Neuronal stem cell (in vitro differentiated cells): ENCODE data around the gene MID1.

ENCODE experiments used
- DNase-seq: peaks from one replicate; pipeline ENCODE4 v3.0.0-alpha.2; 2013; ENCODE audit warnings: low spot score
- H2AFZ ChIP-seq: one replicate; pipeline ENCODE4 v1.6.1; 2013; ENCODE audit warnings: mild to moderate bottlenecking, low read length, inconsistent platforms
- H2AK5ac ChIP-seq: 2 replicates; pipeline ENCODE4 v1.6.1; 2013; ENCODE audit warnings: low read depth, mild to moderate bottlenecking, inconsistent platforms, low read length, moderate library complexity, mixed read lengths
- H2BK120ac ChIP-seq: 2 replicates; pipeline ENCODE4 v1.6.1; 2013; ENCODE audit warnings: low read depth, mild to moderate bottlenecking, inconsistent platforms, low read length, moderate library complexity, mixed read lengths
- H2BK12ac ChIP-seq: one replicate; pipeline ENCODE4 v1.6.1; 2013; ENCODE audit warnings: low read length, inconsistent platforms
- H2BK15ac ChIP-seq: 2 replicates; pipeline ENCODE4 v1.6.1; 2013; ENCODE audit warnings: mild to moderate bottlenecking, low read length, inconsistent platforms, mixed read lengths
- H2BK5ac ChIP-seq: one replicate; pipeline ENCODE4 v1.6.1; 2013; ENCODE audit warnings: inconsistent platforms, mild to moderate bottlenecking, low read length, moderate library complexity
- H3K14ac ChIP-seq: one replicate; pipeline ENCODE4 v1.6.1; 2013; ENCODE audit warnings: low read length, inconsistent platforms
- H3K18ac ChIP-seq: 2 replicates; pipeline ENCODE4 v1.6.1; 2013; ENCODE audit warnings: low read length, inconsistent platforms
- H3K23ac ChIP-seq: 2 replicates; pipeline ENCODE4 v1.6.1; 2013; ENCODE audit warnings: low read depth, mild to moderate bottlenecking, mixed read lengths, low read length, inconsistent platforms; ENCODE audit not compliant: poor library complexity
- H3K27ac ChIP-seq: replicated peaks from 3 replicates; pipeline ENCODE4 v1.5.1; 2013; ENCODE audit warnings: low read length, inconsistent platforms
- H3K27me3 ChIP-seq, 3 experiments: 2 replicates each; pipeline ENCODE4 v1.6.1; 2013; ENCODE audit warnings: low read length in 3 of 3, mild to moderate bottlenecking in 2 of 3, inconsistent platforms in 1 of 3, low read depth in 1 of 3, mixed read lengths in 1 of 3, moderate library complexity in 1 of 3; ENCODE audit not compliant: control insufficient read depth in 3 of 3, insufficient read depth in 3 of 3
- H3K36me3 ChIP-seq, 2 donors: replicated peaks in 1 of 2; 2 replicates each; pipeline ENCODE4 v1.6.1; 2013; ENCODE audit warnings: low read length in 2 of 2; ENCODE audit not compliant: control insufficient read depth in 2 of 2, insufficient read depth in 2 of 2
- H3K4ac ChIP-seq: 2 replicates; pipeline ENCODE4 v1.6.1; 2013; ENCODE audit warnings: inconsistent platforms, mild to moderate bottlenecking, low read length, moderate library complexity
- H3K4me1 ChIP-seq, 2 donors: 1 replicate in 1 of 2; 2 replicates in 1 of 2; pipeline ENCODE4 v1.6.1; 2013; ENCODE audit warnings: low read length in 2 of 2, low read depth in 1 of 2; ENCODE audit not compliant: control insufficient read depth in 2 of 2, insufficient read depth in 1 of 2
- H3K4me2 ChIP-seq: one replicate; pipeline ENCODE4 v1.6.1; 2013; ENCODE audit warnings: mild to moderate bottlenecking, low read length, inconsistent platforms; ENCODE audit not compliant: insufficient read depth, poor library complexity, severe bottlenecking
- H3K4me3 ChIP-seq, 2 donors: 2 replicates each; pipeline ENCODE4 v1.5.1; 2013; ENCODE audit warnings: low read length in 2 of 2, mild to moderate bottlenecking in 2 of 2, inconsistent platforms in 1 of 2, moderate library complexity in 1 of 2
- H3K79me1 ChIP-seq: one replicate; pipeline ENCODE4 v1.6.1; 2013; ENCODE audit warnings: low read depth, mild to moderate bottlenecking, inconsistent platforms, low read length, moderate library complexity
- H3K9ac ChIP-seq: one replicate; pipeline ENCODE4 v1.6.1; 2013; ENCODE audit warnings: mild to moderate bottlenecking, low read depth, low read length, inconsistent platforms; ENCODE audit not compliant: poor library complexity
- H3K9me3 ChIP-seq, 2 donors: replicated peaks in 1 of 2; 2 replicates each; pipeline versions ENCODE3 to v1.6.1; 2013; ENCODE audit warnings: low read length in 2 of 2, mild to moderate bottlenecking in 2 of 2, inconsistent platforms in 1 of 2, low read depth in 1 of 2, mixed read lengths in 1 of 2, moderate library complexity in 1 of 2; ENCODE audit not compliant: control insufficient read depth in 2 of 2, insufficient read depth in 1 of 2
- H4K8ac ChIP-seq: one replicate; pipeline ENCODE4 v1.6.1; 2013; ENCODE audit warnings: low read depth, mild to moderate bottlenecking, inconsistent platforms, low read length, moderate library complexity
- H4K91ac ChIP-seq: one replicate; pipeline ENCODE4 v1.6.1; 2013; ENCODE audit warnings: low read length, low read depth, mild to moderate bottlenecking, inconsistent platforms; ENCODE audit not compliant: poor library complexity
- WGBS, 2 donors: extraction: QIAGEN DNeasy Blood & Tissue Kit; methylation state at CpG; one replicate each; pipeline ENCODE4 v1.1.7; 2013; ENCODE audit warnings: missing lambda C conversion rate in 2 of 2, mixed read lengths in 1 of 2; ENCODE audit not compliant: insufficient read length in 2 of 2, insufficient replicate concordance in 1 of 2; ENCODE audit errors: extremely low coverage in 2 of 2; 5-methylcytosine and 5-hydroxymethylcytosine counted together

MID1 gene

GRCh38 chrX:10518073-10518472 is 102.3 kb downstream of the MID1 start:
- Histone ChIP-seq H4K91ac (no peak overlapping the region), H3K4me2 (no peak overlapping the region), H3K23ac (no peak overlapping the region), H3K36me3 (peaks cover 0 to 46% of the 10 kb centered on the region in 2 donors), H2BK120ac (no peak overlapping the region), H2AK5ac (no peak overlapping the region), H3K27me3 (no peaks in the 10 kb centered on the region), H4K8ac (no peak overlapping the region), H3K79me1 (no peaks in the 10 kb centered on the region), H3K9ac (no peak overlapping the region), H3K4me3 (no peak overlapping the region), H3K4me1 (no peaks in the 10 kb centered on the region), H3K9me3 (no peaks in the 10 kb centered on the region), H2BK15ac (no peak overlapping the region), H3K14ac (no peak overlapping the region), H3K4ac (no peak overlapping the region), H3K18ac (no peak overlapping the region), H2BK5ac (no peak overlapping the region), H3K27ac (no peak overlapping the region), H2BK12ac (no peak overlapping the region), H2AFZ (no peak overlapping the region)
- DNase-seq = no peak
- WGBS, 2 donors = no CpG with 5 or more reads among the region's 2 CpGs

GRCh38 chrX:10516781-10517322 is 103.5 kb downstream of the MID1 start:
- H2AFZ ChIP-seq = no peak overlapping the region
- H3K9ac ChIP-seq = no peak overlapping the region
- peaks cover 0 to 40% of the 10 kb centered on the region in 2 donors for H3K36me3 ChIP-seq
- no peaks in the 10 kb centered on the region for H3K27me3 ChIP-seq
- no peak overlapping the region for H2BK12ac ChIP-seq
- H2AK5ac ChIP-seq = no peak overlapping the region
- H3K79me1 ChIP-seq = no peaks in the 10 kb centered on the region
- H4K8ac ChIP-seq = no peak overlapping the region
- no peaks in the 10 kb centered on the region for H3K4me1 ChIP-seq
- H3K14ac ChIP-seq = no peak overlapping the region
- H3K9me3 ChIP-seq = no peaks in the 10 kb centered on the region
- no peak overlapping the region for H3K4ac ChIP-seq
- no peak overlapping the region for H3K18ac ChIP-seq
- no CpG with 5 or more reads among the region's 5 CpGs for WGBS, 2 donors
- no peak for DNase-seq
- no peak overlapping the region for H3K4me3 ChIP-seq
- H3K4me2 ChIP-seq = no peak overlapping the region
- no peak overlapping the region for H2BK5ac ChIP-seq
- H3K23ac ChIP-seq = no peak overlapping the region
- H2BK15ac ChIP-seq = no peak overlapping the region
- H3K27ac ChIP-seq = no peak overlapping the region
- no peak overlapping the region for H4K91ac ChIP-seq
- H2BK120ac ChIP-seq = no peak overlapping the region

- no peak overlapping the region for H3K4ac ChIP-seq
- no peak overlapping the region for H2BK5ac ChIP-seq
- peaks cover 0 to 25% of the 10 kb centered on the region in 2 donors for H3K36me3 ChIP-seq
- no peaks in the 10 kb centered on the region for H3K27me3 ChIP-seq
- H3K23ac ChIP-seq = no peak overlapping the region
- no peaks in the 10 kb centered on the region for H3K9me3 ChIP-seq
- H2BK15ac ChIP-seq = no peak overlapping the region
- no CpG with 5 or more reads among the region's 6 CpGs for WGBS, 2 donors
- no peak overlapping the region for H3K4me3 ChIP-seq
- H2AFZ ChIP-seq = no peak overlapping the region
- H3K27ac ChIP-seq = no peak overlapping the region
- no peak overlapping the region for H3K4me2 ChIP-seq
- H2BK120ac ChIP-seq = no peak overlapping the region
- no peak overlapping the region for H2BK12ac ChIP-seq
- no peaks in the 10 kb centered on the region for H3K79me1 ChIP-seq
- H3K14ac ChIP-seq = no peak overlapping the region
- no peak overlapping the region for H4K91ac ChIP-seq
- no peak overlapping the region for H4K8ac ChIP-seq
- no peak overlapping the region for H2AK5ac ChIP-seq
- no peak overlapping the region for H3K9ac ChIP-seq
- H3K18ac ChIP-seq = no peak overlapping the region
- DNase-seq = no peak
- H3K4me1 ChIP-seq = no peaks in the 10 kb centered on the region
Observed at GRCh38 chrX:10514891-10515290, 105.5 kb downstream of the MID1 start.

GRCh38 chrX:10513974-10514373 is 106.4 kb downstream of the MID1 start:
- no CpG with 5 or more reads among the region's 2 CpGs for WGBS, 2 donors
- Histone ChIP-seq H3K9ac (no peak overlapping the region), H3K4me3 (no peak overlapping the region)

More at GRCh38 chrX:10513974-10514373, 106.4 kb downstream of the MID1 start:
- DNase-seq = no peak
- Histone ChIP-seq H3K79me1 (no peaks in the 10 kb centered on the region), H3K4ac (no peak overlapping the region), H2AK5ac (no peak overlapping the region), H2BK5ac (no peak overlapping the region), H3K4me2 (no peak overlapping the region), H4K91ac (no peak overlapping the region), H3K14ac (no peak overlapping the region), H3K9me3 (no peaks in the 10 kb centered on the region), H3K18ac (no peak overlapping the region), H2BK120ac (no peak overlapping the region), H4K8ac (no peak overlapping the region), H2BK15ac (no peak overlapping the region), H3K4me1 (peaks cover 0 to 6% of the 10 kb centered on the region in 2 donors), H2AFZ (no peak overlapping the region), H3K27me3 (no peaks in the 10 kb centered on the region), H3K36me3 (peaks cover 0 to 25% of the 10 kb centered on the region in 2 donors), H3K23ac (no peak overlapping the region), H3K27ac (no peak overlapping the region), H2BK12ac (no peak overlapping the region)
